Stimulated activated CD4-positive, alpha-beta T cell treated with anti-CD3 and anti-CD28 coated beads, Interleukin-1b, Interleukin-23, amount 100 ng/mL, for 1 hour (primary cell): ENCODE data around the gene PMAIP1.

ENCODE experiments used
- DNase-seq, 2 donors: peaks; one replicate each; pipeline ENCODE4 v3.0.0-alpha.2; 2020; ENCODE audit warnings: low read depth in 2 of 2

Gene PMAIP1

DNA sequence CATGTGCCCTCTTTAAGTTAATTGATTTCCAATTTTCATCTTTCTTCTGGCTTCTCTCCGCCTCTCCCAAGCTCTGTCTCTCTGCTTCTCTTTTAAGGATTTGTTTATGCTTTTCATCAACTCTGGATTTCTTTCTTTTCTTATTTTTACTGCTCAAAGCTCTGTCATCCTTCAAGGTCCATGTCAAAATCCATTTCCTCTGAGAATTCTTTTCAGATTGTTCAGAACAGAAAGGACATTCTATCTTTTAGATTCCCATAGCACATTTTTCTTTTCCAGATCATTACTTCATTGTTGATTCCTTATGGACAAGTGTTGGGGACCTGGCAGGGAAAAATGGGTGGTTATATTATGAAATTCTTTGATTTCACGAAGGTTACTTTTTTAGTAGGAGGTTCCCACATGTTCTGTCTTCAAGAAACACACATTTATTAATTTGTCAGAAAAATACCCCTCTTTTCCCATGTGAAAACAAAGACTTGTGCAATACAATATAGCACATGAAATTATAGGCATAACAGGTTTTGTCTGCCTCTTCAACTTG, 12.3 kb downstream of the PMAIP1 start:
- DNase-seq = no peak

DNA sequence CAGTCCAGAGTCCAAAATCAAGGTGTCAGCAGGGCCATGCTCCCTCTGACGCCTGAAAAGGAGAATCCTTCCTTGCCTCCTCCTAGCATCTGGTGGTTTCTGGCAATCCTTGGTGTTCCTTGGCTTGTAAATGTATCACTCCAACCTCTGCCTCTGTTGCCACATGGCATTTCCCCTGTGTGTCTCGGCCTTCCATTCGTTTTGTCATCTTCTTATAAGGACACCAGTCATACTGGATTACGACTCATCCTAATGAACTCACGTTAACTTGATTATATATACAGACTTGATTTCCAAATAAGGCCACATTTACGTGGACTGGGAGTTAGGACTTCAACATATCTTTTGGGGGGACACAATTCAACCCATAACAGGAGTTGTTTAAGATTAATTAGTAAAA, 15.8 kb downstream of the PMAIP1 start:
- DNase-seq = no peak

DNA sequence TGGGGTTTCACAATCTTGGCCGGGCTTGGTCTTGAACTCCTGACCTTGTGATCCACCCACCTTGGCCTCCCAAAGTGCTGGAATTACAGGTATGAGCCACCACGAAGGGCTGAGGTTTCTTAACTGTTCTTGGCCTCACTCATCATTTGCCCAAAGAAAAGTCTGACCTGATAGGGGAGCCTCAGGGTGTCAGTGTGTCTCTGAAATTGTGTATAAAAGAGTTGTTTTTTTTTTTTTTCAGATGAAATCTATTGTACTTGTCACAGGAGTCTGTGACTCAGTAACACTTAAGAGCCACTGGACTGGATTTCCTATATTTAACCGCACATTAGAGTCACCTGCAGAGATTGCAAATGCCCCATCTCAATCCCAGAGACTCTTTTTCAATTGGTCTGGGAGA, 16.9 kb downstream of the PMAIP1 start:
- DNase-seq = no peak

DNA sequence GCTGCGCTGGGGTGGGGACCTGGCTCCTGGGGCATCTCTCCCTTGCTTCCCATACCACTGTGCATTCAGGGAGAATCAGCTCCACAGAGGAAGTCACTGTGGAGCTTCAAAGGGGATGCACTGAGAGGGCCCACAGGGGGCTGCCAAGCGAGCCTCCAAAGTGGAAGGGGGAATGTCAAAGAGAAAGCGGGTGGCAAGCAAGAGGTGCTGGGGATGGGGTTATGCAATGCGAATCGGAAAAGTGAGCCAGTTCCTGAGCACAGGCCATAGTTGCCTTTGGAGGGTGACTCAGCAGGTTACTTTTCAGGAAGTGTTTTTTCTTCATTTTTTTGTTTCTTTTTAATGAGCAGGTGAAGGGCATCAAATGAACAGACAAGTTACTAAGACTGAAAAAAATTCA, 17.6 kb downstream of the PMAIP1 start:
- DNase-seq = no peak

DNA sequence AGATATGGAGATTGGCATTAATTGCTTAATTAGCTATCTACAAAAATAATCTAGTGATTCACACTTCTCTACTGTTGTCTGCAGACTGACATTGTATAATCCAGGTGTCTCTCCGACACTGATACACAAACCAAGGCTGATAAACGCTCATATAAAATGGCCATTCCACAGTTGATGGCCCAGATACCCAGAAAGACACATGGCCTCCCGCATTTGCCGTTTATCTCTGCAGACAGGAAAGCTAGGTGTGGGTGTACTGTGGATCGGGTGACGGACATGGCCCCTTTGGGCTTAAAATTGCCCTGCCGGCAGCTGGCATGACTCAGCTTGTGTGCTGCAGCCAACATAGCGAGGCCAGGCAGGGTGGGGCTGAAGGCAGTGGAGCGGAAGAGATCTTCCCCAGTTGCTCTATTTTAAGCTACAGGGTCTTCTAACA, 18.5 kb downstream of the PMAIP1 start:
- DNase-seq = no peak

DNA sequence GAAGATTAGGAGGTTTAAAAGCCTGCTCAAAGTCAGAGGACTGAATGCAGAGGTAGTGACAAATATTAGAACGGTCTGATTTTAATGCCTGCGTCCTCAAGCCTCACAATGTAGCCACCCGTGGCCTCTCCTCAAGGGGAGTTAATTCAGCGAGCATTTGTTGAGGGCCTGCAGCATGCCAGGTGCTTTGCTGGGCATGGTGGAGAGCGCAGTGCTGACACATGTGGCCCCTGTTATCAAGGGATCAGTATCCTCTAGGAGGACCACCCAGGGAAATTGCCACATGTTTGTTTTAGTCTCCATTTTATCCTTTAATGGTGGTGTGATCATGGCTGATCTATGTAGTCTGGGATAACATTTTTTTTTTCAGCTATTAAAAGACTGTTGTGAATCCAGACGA, 19.2 kb downstream of the PMAIP1 start:
- no peak for DNase-seq

DNA sequence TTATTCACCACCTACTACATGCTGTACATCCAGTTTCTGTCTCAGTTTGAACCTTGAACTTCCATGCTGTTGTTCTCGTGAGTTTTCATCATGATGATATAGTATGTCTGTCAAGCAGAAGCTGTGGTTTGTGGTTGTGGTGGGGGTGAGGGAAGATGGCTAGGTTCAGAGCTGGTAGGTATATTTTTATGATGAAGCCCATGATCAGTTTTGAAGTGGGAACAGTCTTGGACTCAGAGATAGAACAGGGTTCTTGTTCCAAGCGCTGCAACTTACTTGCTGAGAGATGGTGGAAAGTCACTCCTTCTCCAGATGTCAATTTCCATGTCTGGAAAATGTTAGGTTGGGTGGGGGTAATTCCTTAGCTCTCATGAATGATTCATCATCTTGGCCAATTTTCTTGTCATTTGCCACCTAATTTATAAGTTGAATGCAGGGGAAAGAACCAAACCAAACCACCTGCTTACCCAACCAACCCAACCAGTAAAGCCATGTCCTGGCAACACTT, 21.6 kb downstream of the PMAIP1 start:
- no peak for DNase-seq

DNA sequence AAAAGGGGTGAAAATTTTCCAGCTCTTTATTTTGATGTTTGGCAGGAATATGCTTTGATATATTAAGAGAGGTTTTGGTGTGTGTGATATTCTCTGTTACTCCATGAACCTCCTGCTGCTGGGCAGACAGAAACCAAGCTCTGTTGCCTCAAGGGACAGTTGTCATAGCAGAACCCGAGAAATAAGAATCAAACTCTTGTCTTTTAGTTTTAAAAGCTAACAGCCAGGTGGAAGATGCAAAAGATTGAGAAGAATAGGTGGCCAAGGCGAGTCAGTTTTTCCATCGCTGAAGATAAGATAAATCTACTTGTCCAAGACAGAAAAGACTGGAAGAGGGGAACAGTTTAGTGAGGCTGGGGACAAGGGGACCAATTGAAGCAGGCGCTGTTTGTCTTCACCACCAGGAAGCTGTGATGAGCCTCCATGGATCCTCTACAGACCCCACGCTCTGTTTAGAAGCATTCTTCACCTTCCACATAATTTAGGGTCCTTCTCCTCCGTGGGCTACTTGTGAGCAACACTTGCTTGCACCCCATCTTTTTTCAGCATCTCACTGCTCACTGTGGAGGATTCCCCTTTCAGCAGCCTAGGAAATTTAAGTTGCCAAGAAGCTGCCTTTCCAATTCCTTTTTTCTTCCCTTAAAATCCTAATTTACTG, 23.9 kb downstream of the PMAIP1 start:
- DNase-seq = no peak

DNA sequence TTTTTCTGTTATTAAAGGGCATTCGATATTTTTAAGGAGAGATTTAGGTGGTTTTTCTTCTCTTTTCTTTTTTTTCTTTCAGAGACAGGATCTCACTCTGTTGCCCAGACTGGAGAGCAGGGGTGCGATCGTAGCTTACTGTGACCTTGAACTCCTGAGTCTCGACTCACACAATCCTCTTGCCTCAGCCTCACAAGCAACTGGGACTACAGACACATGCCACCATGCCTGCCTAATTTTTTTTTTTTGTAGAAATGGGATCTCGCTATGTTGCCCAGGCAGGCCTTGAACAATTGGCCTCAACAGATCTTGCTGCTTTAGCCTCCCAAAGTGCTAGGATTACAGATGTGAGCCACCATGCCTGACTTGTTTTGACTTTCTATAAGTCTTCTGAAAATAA, 26.3 kb downstream of the PMAIP1 start:
- no peak for DNase-seq

DNA sequence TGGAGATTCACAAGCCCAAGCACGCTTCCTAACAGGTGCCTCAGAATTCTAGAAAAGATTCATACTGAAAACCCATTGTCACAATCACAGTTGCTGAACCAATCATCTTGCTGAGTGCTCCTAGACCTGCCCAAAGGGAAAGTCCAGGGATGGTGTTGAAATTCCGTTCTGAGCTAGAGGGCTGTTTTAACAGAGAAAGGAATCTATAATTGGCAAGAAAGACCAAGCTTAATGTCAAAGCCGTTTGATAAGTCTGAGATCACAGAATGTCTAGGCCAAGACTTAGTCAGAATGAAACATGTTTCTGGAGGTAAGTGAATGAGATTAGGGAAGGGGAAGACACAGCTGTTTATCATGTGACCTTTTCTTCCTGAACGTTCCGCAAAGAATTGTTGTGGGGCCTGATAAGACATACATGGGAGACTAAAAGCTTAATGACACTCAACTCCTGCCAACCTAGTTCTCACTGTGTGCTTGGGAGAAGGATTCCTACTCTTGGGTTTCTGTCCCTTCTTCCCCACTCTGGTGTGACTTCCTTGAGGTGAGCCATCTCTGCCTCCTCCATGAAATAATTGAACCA, 27.5 kb downstream of the PMAIP1 start:
- no peak for DNase-seq

DNA sequence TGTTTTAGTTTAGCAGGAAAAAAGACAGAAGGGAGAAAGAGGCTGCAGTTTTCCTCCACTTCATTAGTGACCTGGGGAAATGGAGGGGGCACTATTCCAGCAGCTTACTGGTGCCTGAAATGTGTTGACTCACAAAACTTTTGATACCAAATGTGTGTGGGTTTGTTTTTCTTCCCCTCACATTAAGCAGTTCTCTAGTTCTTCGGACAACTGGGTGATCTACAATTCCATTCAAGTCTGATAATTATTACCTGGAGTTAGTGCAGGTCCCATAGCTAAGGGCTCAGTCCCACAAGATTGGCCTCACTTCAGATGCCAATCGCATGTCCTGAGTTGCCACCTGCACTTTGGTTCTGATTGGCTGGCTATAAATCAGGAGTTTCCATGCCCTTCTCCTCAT, 28.4 kb downstream of the PMAIP1 start:
- DNase-seq = no peak

DNA sequence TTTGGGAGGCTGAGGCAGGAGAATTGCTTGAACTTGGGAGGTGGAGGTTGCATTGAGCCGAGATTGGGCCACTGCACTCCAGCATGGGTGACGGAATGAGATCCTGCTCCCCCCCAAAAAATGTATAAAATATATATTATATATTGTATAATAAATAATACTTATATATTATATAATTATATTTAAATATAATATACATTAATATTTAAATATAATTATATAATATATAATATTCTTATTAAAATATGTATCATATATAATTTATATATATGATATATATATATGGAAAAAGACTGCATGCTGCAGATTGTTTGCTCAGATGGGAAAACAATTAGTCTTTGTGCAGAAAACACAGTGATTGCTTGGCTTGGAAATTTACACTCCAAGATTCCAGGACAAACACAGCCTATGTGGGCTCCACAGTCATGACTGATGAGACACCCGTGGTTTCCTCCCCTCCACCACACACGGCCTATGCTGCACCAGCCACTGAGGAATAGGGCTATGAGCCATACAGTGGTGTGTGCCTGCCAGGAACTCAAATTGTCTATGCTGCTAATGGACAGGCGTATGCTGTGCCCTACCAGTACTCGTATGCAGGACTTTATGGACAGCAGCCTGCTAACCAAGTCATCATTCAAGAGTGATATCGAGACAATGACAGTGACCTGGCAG, 30.0 kb downstream of the PMAIP1 start:
- no peak for DNase-seq

DNA sequence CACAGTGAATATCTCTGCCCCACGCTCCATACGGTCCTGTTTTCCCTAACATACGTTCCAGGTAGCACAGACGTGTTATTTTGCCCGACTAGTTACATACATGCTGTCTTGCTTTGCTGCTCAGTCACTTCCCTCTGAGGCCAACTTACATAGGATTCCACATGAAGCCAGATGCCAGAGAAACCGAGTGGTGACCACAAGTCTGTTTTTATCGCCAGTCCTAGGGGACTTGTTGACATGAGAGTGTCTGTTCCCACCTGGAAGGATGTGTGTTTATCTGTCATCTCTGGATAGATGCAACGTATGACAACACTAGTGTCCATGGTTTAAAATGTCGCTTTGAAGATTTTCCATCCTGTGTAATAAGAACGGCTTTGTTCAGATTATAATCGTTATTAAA, 32.6 kb downstream of the PMAIP1 start:
- DNase-seq = no peak

DNA sequence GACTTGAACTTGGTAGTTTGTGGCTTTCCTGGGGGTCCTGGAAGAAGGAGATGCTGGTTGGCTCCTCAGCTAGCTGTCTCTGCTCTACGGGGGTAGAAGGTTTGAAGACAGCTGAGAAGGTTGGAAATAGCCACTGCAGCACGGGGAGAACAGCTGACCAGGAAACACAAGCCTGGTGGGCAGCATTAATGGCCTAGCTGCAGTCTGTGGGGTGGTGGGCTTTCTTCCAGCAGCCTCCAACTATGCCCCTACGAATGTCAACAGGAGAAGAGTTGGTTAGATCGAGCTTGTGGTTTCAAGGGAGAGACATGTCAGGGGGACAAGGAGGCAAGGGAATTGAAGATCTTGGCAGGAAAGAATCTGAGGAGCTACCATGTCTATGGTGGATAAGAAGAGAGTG, 38.9 kb downstream of the PMAIP1 start:
- no peak for DNase-seq

DNA sequence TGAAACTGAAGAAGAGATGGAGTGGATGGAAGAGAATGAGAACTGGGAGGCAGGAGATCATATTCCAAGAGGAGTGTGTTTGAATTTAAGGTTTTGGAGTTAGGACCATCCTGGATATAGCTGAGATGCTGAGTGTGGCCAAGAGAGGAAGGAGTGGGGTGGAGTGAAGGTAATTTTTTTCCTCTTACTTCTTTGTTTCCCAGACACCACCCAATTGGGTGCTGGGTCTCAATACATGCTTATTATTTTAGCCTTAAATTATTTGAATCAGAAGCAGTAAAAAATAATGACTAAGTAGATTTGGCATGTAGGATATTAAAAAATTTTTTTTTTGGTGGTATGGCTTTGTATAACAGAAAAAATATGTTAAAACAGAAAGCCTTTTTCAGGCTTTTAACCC, 39.3 kb downstream of the PMAIP1 start:
- no peak for DNase-seq

DNA sequence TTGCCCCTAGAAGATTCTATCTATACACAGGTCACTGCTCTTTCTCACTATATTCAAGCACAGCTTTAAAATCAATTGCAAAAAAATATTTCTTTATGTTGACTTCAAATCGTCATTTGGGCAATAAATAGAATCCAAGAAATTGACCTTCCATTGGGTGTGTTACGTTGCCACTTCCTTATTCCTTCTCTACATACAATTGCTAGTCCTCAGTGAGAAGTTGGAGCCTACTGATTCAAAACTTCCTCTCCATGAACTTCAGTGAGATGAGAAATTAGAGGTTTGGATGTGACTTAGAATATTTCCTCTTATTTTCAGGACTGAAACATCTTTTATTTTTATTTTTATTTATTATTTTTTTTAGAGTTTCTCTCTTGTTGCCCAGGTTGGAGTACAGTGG, 40.3 kb downstream of the PMAIP1 start:
- no peak for DNase-seq

DNA sequence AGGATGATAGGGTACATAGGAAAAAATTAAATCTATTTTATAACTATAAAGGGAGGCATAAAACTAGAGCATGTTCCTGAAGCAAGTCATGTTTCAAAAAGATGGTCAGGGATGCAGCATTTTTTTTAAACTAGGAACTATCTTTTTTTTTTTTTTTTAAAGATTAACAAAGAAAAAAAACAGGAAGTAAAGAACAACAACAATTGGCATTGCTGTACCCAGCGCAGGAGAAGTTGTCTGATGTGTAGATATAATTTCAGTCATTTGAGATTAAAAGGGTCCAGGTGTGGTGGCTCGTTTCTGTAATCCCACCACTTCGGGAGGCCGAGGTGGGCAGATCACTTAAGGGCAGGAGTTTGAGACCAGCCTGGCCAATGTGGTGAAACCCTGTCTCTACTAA, 41.5 kb downstream of the PMAIP1 start:
- DNase-seq = no peak

DNA sequence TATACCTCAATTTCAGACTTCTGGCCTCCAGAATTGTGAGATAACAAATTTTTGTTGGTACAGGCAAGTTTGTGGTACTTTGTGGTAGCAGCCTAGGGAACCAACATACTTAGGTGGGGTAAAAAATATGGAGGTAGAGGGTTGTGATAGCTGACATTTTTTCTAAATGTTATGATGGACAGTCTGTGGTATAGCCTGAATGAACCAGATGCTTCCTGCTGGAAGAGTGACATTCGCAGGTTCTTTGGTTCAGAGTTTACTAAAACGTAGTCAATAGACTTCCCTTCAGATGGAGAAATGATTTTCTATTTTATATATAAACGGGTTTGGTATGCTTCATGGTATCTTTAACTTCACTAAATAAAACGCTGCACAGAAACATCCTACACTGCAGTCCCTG, 42.8 kb downstream of the PMAIP1 start:
- no peak for DNase-seq

DNA sequence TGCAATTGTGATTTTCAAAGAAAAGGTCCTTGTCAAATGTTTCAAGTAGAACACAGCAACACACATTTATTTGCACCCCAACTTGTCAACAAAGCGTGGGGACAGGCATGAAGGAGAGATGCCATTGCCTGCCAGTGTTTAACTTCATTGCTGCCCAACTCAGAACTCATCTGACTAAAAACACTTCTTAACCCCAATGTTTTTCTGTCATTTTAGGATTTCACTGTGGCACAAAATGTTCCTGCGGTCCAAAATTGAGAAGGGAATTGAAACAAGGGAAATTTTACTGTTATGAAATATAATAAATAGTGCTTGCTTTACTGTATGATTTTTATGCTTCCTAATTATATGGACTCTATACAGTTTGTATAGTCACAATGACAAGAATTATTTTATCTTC, 45.7 kb downstream of the PMAIP1 start:
- no peak for DNase-seq

DNA sequence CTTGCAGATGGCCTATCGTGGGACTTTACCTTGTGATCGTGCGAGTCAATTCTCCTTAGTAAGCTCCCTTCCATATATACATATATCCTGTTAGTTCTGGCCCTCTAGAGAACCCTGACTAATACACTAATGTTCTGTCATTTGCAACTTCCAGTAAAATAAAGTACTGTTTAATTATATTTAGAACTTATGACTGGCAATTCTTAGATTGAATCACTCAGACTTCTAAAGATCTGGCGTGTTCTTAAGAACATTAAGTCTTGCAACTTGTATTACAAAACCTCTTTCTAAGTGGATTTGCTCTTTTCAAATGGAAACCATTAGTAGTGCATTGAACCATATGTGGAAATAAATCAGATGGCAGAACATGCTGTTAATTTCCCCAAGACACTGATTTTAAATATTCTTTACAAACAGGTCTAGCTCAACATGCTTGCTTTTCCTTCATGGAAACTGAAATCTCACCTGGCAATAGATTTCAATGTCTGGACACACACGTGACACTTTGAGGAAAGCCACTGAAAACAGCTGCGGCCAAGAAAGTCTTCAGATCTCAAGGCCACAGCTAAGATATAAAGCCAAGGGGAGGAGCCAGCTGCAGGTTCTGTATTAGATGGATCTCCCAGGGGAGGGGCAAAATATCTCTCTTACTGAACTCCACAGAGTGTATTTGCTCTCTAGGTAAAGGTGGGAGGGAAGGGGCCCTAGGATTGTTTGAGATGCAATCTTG, 50.6 kb downstream of the PMAIP1 start:
- DNase-seq = no peak

DNA sequence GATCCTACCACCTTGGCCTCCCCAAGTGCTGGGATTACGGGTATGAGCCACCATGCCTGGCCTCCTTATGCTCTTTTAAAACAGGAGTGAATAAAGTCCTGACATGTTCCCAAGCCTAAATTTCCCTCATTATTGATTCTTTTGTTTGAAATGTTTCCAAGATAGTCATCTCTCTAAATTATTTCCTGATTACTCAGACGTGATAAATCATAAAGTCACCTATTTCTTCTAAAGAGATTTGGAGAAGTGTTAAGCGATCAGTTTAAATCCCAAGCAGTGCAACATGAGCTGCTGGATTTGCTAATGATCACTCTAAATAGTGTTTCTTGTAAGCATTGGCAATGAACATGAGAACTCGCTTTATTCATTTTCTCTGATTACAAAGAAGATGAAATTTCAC, 51.8 kb downstream of the PMAIP1 start:
- DNase-seq = no peak

DNA sequence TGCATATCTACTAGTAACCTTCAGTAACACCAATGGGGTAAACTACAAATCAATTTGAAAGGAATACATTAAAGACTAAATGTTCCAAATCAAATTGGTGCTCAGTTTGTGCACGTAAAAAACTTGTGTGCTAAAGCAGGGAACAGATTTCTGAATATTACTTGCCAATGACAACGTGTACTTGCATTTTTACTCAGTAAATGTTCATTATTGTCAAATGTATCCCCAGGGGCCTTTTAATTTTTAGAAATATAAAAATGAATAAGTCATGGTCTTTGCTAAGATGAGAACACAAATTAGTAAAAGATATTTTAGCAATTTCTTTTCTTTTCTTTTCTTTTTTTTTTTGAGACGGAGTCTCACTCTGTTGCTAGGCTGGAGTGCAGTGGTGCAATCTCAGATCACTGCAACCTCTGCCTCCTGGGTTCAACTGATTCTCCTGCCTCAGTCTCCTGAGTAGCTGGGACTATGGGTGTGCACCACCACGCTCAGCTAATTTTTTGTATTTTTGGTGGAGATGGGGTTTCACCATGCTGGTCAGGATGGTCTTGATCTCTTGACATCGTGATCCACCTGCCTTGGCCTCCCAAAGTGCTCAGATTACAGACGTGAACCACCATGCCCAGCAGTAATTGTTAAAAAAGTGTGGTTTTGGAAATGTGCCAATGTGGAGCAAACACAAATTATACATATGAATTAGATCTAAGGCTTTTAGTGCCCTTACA, 52.6 kb downstream of the PMAIP1 start:
- DNase-seq = no peak
